H1 (cell line): ENCODE data around the gene TAF4. TPM values are rescaled to one million over a fixed set of nuclear protein-coding genes. Genes with fewer than 3 reads are reported as not detected.

ENCODE experiments used
- CTCF ChIA-PET: fragments of 300-600 bp; sonication (Branson Sonifier 250); formaldehyde crosslinking; loops from one replicate; lab custom pipeline; 2021; ENCODE audit not compliant: partially characterized antibody; lab: Charles Lee
- POLR2A ChIA-PET: fragments of 300-600 bp; sonication (Branson Sonifier 250); formaldehyde crosslinking; loops from one replicate; lab custom pipeline; 2021; ENCODE audit warnings: inconsistent platforms; ENCODE audit not compliant: partially characterized antibody; lab: Charles Lee
- DNase-seq, 2 experiments: peaks; one replicate each; pipeline versions ENCODE4 v3.0.0 to v3.0.0-alpha.2; 2010 to 2022; ENCODE audit warnings: low spot score in 2 of 2, low read depth in 1 of 2, mixed read lengths in 1 of 2
- FAIRE-seq: peaks from 2 replicates; lab custom pipeline; 2011; peaks lifted over from hg19 to GRCh38; lab: Jason Lieb, UNC
- H2AFZ ChIP-seq: 2 replicates; pipeline ENCODE4 v1.8.1; 2012; ENCODE audit warnings: low read length, inconsistent platforms
- H2AK5ac ChIP-seq: 2 replicates; pipeline ENCODE4 v1.6.1; 2013; ENCODE audit warnings: low read depth, low read length
- H2BK120ac ChIP-seq: replicated peaks from 2 replicates; pipeline ENCODE3; 2013; ENCODE audit warnings: low read depth, low read length, inconsistent platforms
- H2BK12ac ChIP-seq: 2 replicates; pipeline ENCODE4 v1.6.1; 2013; ENCODE audit warnings: low read depth, low read length
- H2BK15ac ChIP-seq: 2 replicates; pipeline ENCODE4 v1.6.1; 2013; ENCODE audit warnings: low read length
- H2BK20ac ChIP-seq: 2 replicates; pipeline ENCODE4 v1.6.1; 2013; ENCODE audit warnings: low read length
- H2BK5ac ChIP-seq: 2 replicates; pipeline ENCODE4 v1.6.1; 2013; ENCODE audit warnings: low read depth, low read length
- H3K14ac ChIP-seq: 2 replicates; pipeline ENCODE4 v1.6.1; 2013; ENCODE audit warnings: inconsistent platforms; ENCODE audit not compliant: insufficient read length
- H3K18ac ChIP-seq: 2 replicates; pipeline ENCODE4 v1.6.1; 2013; ENCODE audit warnings: low read length; ENCODE audit errors: extremely low read depth
- H3K23ac ChIP-seq: 2 replicates; pipeline ENCODE4 v1.6.1; 2013; ENCODE audit warnings: inconsistent platforms; ENCODE audit not compliant: insufficient read length
- H3K23me2 ChIP-seq: 2 replicates; pipeline ENCODE4 v1.6.1; 2013; ENCODE audit warnings: low read depth, low read length
- H3K27ac ChIP-seq: 2 replicates; pipeline ENCODE4 v1.6.1; 2011; ENCODE audit warnings: low read depth, low read length, inconsistent platforms
- H3K27me3 ChIP-seq, 4 experiments: replicated peaks in 1 of 4; 1 replicate in 1 of 4; 2 replicates in 3 of 4; pipeline versions ENCODE4 v1.6.1 to v1.8.1; 2011 to 2013; ENCODE audit warnings: low read length in 3 of 4, mild to moderate bottlenecking in 3 of 4, inconsistent platforms in 2 of 4, mixed read lengths in 2 of 4, moderate library complexity in 1 of 4; ENCODE audit not compliant: control insufficient read depth in 3 of 4, insufficient read depth in 3 of 4; ENCODE audit errors: extremely low read depth in 1 of 4
- H3K36me3 ChIP-seq, 4 experiments: 2 replicates each; pipeline versions ENCODE4 v1.6.1 to v1.8.1; 2011 to 2013; ENCODE audit warnings: mild to moderate bottlenecking in 4 of 4, low read length in 3 of 4, moderate library complexity in 2 of 4, control low read depth in 1 of 4, inconsistent platforms in 1 of 4; ENCODE audit not compliant: insufficient read depth in 4 of 4, control insufficient read depth in 2 of 4
- H3K4ac ChIP-seq: replicated peaks from 2 replicates; pipeline ENCODE3; 2013; ENCODE audit warnings: low read length, low read depth, mixed read lengths, inconsistent platforms; ENCODE audit not compliant: insufficient read length
- H3K4me1 ChIP-seq, 4 experiments: replicated peaks in 1 of 4; 1 replicate in 1 of 4; 2 replicates in 3 of 4; pipeline versions ENCODE4 v1.6.1 to v1.8.1; 2011 to 2013; ENCODE audit warnings: low read length in 3 of 4, inconsistent platforms in 2 of 4, mixed read lengths in 1 of 4; ENCODE audit not compliant: insufficient read depth in 4 of 4, control insufficient read depth in 3 of 4
- H3K4me2 ChIP-seq, 2 experiments: 2 replicates each; pipeline versions ENCODE4 v1.6.1 to v1.8.1; 2011 to 2013; ENCODE audit warnings: low read depth in 2 of 2, low read length in 2 of 2, control low read depth in 1 of 2, inconsistent platforms in 1 of 2, mild to moderate bottlenecking in 1 of 2; ENCODE audit not compliant: insufficient read depth in 1 of 2
- H3K4me3 ChIP-seq, 4 experiments: fragments of 200-600, 300-600 bp in 1 of 4; sonication (generic), shearing (Covaris generic), sonication (Bioruptor Twin) in 1 of 4; 2 replicates each; pipeline versions ENCODE4 v1.5.1 to v1.8.1; 2011 to 2016; ENCODE audit warnings: low read length in 4 of 4, low read depth in 3 of 4, control low read depth in 2 of 4, inconsistent platforms in 2 of 4, mild to moderate bottlenecking in 2 of 4, mixed read lengths in 1 of 4, moderate library complexity in 1 of 4; ENCODE audit not compliant: insufficient read depth in 2 of 4; ENCODE audit errors: extremely low read depth in 1 of 4
- H3K56ac ChIP-seq: replicated peaks from 2 replicates; pipeline ENCODE3; 2013; ENCODE audit warnings: low read depth, mild to moderate bottlenecking, mixed read lengths, low read length, inconsistent platforms; ENCODE audit not compliant: insufficient read length
- H3K79me1 ChIP-seq: 2 replicates; pipeline ENCODE4 v1.6.1; 2013; ENCODE audit warnings: low read depth, low read length, control low read depth
- H3K79me2 ChIP-seq, 2 experiments: 2 replicates each; pipeline versions ENCODE4 v1.6.1 to v1.8.1; 2012 to 2013; ENCODE audit warnings: low read length in 2 of 2, mild to moderate bottlenecking in 2 of 2, inconsistent platforms in 1 of 2; ENCODE audit not compliant: insufficient read depth in 2 of 2, control insufficient read depth in 1 of 2
- H3K9ac ChIP-seq, 4 experiments: replicated peaks in 1 of 4; 1 replicate in 1 of 4; 2 replicates in 3 of 4; pipeline versions ENCODE4 v1.6.1 to v1.8.1; 2011 to 2013; ENCODE audit warnings: low read depth in 3 of 4, low read length in 3 of 4, control low read depth in 2 of 4, mild to moderate bottlenecking in 2 of 4, moderate library complexity in 2 of 4, inconsistent platforms in 1 of 4; ENCODE audit errors: extremely low read depth in 1 of 4
- H3K9me3 ChIP-seq, 2 experiments: 2 replicates each; pipeline versions ENCODE4 v1.6.1 to v1.8.1; 2012 to 2013; ENCODE audit warnings: mild to moderate bottlenecking in 2 of 2, moderate library complexity in 2 of 2, control low read depth in 1 of 2, inconsistent platforms in 1 of 2, low read depth in 1 of 2, low read length in 1 of 2, mixed read lengths in 1 of 2; ENCODE audit not compliant: insufficient read depth in 2 of 2
- H4K20me1 ChIP-seq, 2 experiments: replicated peaks in 1 of 2; 2 replicates each; pipeline versions ENCODE3 to v1.8.1; 2011 to 2013; ENCODE audit warnings: inconsistent platforms in 2 of 2, low read length in 2 of 2, mild to moderate bottlenecking in 1 of 2; ENCODE audit not compliant: insufficient read depth in 2 of 2, control insufficient read depth in 1 of 2
- H4K5ac ChIP-seq: 2 replicates; pipeline ENCODE4 v1.6.1; 2013; ENCODE audit warnings: low read length, low read depth, mixed read lengths, inconsistent platforms; ENCODE audit not compliant: insufficient read length
- H4K8ac ChIP-seq: 2 replicates; pipeline ENCODE4 v1.8.0; 2013; ENCODE audit warnings: mild to moderate bottlenecking, moderate library complexity, low read length, inconsistent platforms; ENCODE audit not compliant: insufficient read depth; ENCODE audit errors: extremely low read depth
- H4K91ac ChIP-seq: replicated peaks from 2 replicates; pipeline ENCODE3; 2013; ENCODE audit warnings: low read length, mixed read lengths, inconsistent platforms; ENCODE audit not compliant: insufficient read length
- CBX8 ChIP-seq: fragments of 300-800, 300-1000 bp; sonication (generic); IDR thresholded peaks from 2 replicates; pipeline ENCODE4 v1.7.1; 2016; ENCODE audit warnings: low read depth, low read length, borderline replicate concordance
- WGBS, 2 experiments: shearing (Covaris generic) in 1 of 2; methylation state at CpG; one replicate each; pipeline versions ENCODE4 v1.1.6 to v1.1.7; 2013 to 2015; ENCODE audit warnings: low lambda C conversion rate in 2 of 2, mixed read lengths in 2 of 2, inconsistent platforms in 1 of 2, low coverage in 1 of 2, missing lambda C conversion rate in 1 of 2; ENCODE audit not compliant: insufficient replicate concordance in 2 of 2, insufficient coverage in 1 of 2, insufficient read length in 1 of 2; ENCODE audit errors: extremely low coverage in 1 of 2, missing lambda C conversion rate in 1 of 2; 5-methylcytosine and 5-hydroxymethylcytosine counted together
- polyA plus RNA-seq, 7 experiments: library from polyadenylated mRNA; depleted of rRNA in 3 of 7; stranded (reverse) in 5 of 7; unstranded in 2 of 7; fragments of >200 nt in 5 of 7; fragments of 200-250 nt in 2 of 7; gene quantifications; 1 replicate in 5 of 7; 2 replicates in 1 of 7; 4 replicates in 1 of 7; pipeline versions ENCODE4 v1.2.1 to v1.2.3, GENCODE V29; 2011 to 2013; ENCODE audit warnings: missing spikeins in 2 of 7, mixed read lengths in 2 of 7
- total RNA-seq: library from RNA; stranded (reverse); fragmentation: NEBNext Ultra II Directional; extraction: Animal tissue kit (Norgen Biotek cat#: 25700); gene quantifications from 2 replicates; pipeline ENCODE4 v1.2.1, GENCODE V29; 2021

TAF4 gene
- total and polyA plus RNA-seq, 2 of the 8 experiments (the other 6 are each of a cell fraction or from before 2014, with no cell fraction given): 16.0 to 30.1 TPM

DNA sequence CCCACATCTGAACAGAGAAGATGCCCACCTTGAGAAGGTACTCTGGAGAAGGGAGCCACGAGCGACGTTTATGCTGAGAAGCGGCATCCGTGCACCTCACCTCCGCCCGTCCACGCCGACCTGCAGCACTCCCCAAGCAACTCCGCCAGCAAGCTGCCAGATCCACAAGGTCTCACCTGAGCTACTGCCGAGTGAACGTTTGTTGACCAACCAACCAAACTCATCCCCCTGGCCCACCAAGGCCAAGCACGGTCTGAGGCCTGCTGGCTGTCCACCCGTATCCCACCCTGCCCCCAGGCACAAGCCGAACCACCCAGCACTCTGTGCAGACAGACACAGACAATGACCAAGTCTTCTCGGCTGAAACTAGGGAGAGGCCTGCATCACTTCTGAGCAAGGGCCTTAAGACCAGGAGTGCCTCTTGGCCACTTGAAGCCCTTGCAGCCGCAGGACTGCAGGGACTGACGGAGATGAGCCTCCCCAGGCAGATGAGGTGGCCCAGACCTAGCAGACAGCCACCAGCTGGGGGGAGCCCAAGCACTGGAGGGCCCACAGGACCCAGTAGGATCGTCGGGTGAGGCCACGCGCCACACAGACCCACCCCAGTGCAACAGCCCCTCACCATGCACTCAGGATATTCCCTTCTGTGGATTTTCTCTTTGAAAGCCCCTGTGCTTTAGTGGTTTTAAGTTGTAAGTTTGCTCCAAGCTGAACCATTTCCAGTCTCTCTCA is 12.1 kb downstream of the TAF4 start:
- WGBS, 2 experiments: 98% methylated on average over 18 of the region's 22 CpGs; no CpG with 5 or more reads in 1 of the 2 experiments
- Histone ChIP-seq H4K5ac (no peak overlapping the region), H3K18ac (no peak overlapping the region), H3K14ac (no peak overlapping the region), H3K36me3 (peaks cover 5 to 8% (median 6%) of the 10 kb centered on the region in 4 experiments; a peak in 5 of 8 replicates), H3K23me2 (no peaks in the 10 kb centered on the region; the same call in 1 of the 2 replicates), H3K27me3 (no peaks in the 10 kb centered on the region), H2BK120ac (no peak overlapping the region), H3K56ac (no peak overlapping the region), H3K9me3 (peaks cover 0 to 3% of the 10 kb centered on the region in 2 experiments; a peak in 1 of 4 replicates), H3K4me1 (peaks cover 0 to 3% (median 1%) of the 10 kb centered on the region in 4 experiments; a peak in 2 of 7 replicates), H3K79me2 (peaks cover 24 to 88% of the 10 kb centered on the region in 2 experiments; a peak in 3 of 4 replicates), H2BK20ac (no peak overlapping the region), H2BK5ac (no peak overlapping the region; the same call in 1 of the 2 replicates), H3K4me3 (no peak overlapping the region), H4K20me1 (peaks cover 9 to 44% of the 10 kb centered on the region in 2 experiments), H3K27ac (no peak overlapping the region), H3K23ac (no peak overlapping the region), H3K79me1 (peaks cover 38% of the 10 kb centered on the region), H3K4ac (no peak overlapping the region), H2AFZ (no peak overlapping the region), H2BK12ac (no peak overlapping the region), H2BK15ac (no peak overlapping the region), H4K91ac (no peak overlapping the region), H2AK5ac (no peak overlapping the region), H4K8ac (no peak overlapping the region), H3K4me2 (no peak overlapping the region), H3K9ac (no peak overlapping the region)
- ChIA-PET POLR2A (interaction anchor here (1.0 to 2.7 kb wide), 4 partner anchors 10 to 129 kb away, joined by 3 to 10 read pairs (median 3); partner anchors contain the start of gene MTG2), CTCF (interaction anchor here (0.6 to 1.6 kb wide), 3 partner anchors 10 to 1272 kb away, joined by 3 to 4 read pairs (median 4); no protein-coding TSS in a partner anchor)
- DNase-seq (peak in 1 of 2 experiments; percentile 23), FAIRE-seq (no peak)
- TF ChIP-seq CBX8: no peak
